HG03045 (cell line): Measurements from ENCODE around the gene PRKCZ.
A peak's percentile ranks its signal among the peaks of the same experiment; 100 is the strongest.

Experiments
- ATAC-seq: cut with Tn5 transposase; IDR thresholded peaks from one replicate; pipeline ENCODE4 v1.9.1; 2021; ENCODE audit warnings: mild to moderate bottlenecking, moderate library complexity; ENCODE audit not compliant: unreplicated experiment

The PRKCZ gene

GRCh38 chr1:2224170-2224584, 174.0 kb downstream of the PRKCZ start:
- no peak for ATAC-seq

DNA sequence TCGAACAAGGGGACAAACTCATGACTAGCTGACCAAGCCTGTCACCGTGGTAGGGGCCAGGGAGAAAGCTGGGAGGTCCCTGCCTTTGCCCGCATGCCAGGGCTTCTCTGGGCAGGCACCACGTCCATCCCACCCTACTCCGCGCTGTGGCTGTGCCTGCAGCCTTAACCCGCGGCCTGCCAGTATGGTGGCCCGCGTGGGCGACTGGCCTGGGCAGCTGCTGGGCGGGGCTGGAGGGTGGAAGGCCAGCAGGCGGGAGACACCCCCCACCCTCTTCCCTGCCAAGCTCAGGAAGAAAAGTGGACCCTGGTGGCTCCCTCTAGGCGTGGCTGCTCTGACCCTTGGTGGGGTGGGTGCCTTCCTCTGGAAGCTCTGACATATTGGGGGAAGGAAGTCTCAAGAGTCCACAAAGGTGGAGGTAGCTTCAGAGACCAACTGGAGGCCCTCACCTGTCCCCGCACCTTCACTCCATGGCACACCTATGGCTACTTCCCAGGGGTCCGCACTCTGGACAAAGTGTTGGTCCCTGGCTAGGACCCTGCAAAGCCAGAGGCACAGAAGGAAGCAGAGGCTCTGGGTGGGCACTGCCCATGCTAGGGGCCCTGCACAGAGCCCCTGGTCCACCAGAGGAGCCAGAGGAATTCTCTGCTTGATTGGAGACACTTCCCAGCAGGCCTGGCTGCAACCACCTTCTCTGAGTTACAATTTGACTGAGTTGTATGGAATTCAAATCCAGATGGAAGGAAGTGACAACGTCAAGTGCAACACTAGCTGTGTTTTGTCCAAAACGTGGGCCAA, 174.6 kb downstream of the PRKCZ start:
- no peak for ATAC-seq

DNA sequence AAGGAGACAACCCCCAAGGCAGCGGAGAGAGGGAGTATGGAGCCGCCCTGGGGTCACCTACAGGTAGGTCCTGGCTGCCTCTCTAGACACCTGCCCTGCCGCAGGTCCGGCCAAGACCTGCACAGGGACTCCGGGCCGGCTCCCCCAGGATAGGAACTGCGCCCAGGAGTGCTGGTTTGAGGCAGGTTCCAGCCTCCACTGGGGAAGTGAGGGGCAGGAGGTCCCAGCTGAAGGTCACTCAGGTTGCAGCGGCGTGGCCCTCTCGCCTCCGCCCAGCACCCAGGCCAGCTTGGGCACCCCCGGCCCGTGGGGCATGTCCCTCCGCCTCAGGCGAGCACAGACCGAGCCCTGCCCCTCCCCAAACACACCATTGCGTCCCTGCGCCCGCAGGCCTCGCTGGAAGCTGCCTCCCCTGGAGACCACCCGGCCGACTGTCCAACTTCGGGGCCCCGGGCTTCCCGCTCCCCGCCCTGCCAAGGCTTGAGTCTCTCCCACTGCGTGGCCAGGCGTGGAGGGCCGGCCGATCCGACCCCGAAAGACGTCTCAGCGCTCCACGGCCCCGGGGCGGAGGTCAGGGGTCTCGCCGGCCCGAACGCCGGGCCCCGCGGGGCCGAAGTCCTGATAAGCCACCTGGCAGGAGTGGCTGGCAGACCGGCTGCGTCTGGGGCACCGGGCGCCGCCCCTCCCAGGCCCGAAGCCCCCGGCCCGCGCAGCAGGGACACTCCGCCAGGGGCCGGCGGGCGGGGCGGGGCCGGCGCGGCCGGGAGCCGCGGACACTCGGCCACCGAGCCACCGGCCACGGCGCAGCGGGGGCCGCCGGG, 176.5 kb downstream of the PRKCZ start:
- ATAC-seq = no peak

GRCh38 chr1:2227346-2228156, 177.3 kb downstream of the PRKCZ start:
- ATAC-seq = peak; percentile 87

DNA sequence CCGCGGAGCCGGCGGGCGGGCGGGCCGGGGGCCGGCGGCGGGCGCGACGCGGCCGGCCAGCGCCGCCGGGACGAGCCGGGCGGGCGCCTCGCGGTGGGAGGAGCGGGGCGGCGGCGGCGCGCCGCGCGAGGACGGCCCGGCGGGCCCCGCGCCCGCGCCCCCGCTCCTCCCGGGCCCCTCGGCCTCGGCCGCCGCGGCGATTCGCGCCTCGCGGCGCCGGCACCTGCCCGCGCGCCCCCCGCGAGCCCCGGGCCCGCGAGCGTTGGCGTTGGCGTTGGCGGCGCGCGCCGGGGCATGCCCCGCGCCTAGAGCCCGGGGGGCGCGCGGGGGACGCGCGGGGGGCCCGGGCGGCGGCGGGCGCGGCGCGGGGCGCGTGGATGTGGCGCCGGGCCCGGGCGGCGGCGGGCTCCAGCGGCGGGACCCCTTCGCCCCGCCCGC, 178.0 kb downstream of the PRKCZ start, which contains the start of gene SKI:
Gene SKI, plus strand, starts transcription at position 163 of the 438 bp plus-strand sequence. CDS start 448 bp downstream, outside the sequence.
- no peak for ATAC-seq

GRCh38 chr1:2228694-2229036, 178.5 kb downstream of the PRKCZ start:
- no peak for ATAC-seq

DNA sequence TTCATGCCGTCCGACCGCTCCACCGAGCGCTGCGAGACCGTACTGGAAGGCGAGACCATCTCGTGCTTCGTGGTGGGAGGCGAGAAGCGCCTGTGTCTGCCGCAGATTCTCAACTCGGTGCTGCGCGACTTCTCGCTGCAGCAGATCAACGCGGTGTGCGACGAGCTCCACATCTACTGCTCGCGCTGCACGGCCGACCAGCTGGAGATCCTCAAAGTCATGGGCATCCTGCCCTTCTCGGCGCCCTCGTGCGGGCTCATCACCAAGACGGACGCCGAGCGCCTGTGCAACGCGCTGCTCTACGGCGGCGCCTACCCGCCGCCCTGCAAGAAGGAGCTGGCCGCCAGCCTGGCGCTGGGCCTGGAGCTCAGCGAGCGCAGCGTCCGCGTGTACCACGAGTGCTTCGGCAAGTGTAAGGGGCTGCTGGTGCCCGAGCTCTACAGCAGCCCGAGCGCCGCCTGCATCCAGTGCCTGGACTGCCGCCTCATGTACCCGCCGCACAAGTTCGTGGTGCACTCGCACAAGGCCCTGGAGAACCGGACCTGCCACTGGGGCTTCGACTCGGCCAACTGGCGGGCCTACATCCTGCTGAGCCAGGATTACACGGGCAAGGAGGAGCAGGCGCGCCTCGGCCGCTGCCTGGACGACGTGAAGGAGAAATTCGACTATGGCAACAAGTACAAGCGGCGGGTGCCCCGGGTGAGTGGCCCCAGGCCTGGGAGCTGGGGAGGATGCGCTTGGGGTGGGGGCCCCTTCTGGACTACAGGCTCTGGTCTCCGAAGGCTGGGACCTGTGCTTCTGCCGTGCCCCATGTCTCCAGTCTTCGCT, 179.0 kb downstream of the PRKCZ start:
- no peak for ATAC-seq

DNA sequence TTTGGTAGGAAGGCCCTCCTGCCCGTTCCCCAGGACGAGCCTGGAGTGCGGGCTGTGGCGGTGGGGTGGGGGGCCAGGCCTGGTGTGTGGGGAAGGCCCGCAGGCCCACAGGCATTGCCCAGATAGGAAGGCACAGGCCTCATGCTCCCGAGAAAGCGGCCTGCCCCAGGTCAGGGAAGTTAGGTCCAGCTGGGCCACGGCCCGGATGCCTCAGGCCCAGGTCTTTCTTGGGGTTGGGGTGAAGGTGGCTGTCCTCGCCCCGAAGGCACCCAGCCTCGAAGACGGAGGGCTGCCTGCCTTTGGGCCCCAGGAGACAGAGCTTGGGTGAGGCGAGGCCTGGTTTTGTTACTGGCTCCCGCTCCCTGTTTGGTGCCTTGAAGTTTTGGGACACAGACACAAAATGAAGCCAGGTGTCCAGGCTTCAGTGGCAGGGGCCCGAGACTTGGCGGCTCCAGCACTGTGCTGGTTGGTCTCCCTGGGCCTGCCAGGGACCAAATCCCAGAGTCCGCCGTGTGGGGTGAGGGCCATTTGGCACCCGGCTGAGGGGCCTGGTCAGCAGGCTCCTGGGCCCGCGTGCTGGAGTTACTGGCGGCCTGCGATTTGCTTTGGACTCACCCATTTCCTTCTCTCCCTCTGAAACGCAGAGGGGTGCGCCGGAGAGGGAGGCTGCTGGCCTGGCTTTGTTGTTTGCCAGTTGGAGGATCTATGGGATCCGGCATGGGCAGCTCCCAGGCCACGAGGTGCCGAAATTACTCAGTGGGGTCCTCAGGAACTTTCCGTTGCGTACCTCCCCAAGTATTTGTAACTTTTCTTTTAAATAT, 179.9 kb downstream of the PRKCZ start:
- ATAC-seq = no peak

DNA sequence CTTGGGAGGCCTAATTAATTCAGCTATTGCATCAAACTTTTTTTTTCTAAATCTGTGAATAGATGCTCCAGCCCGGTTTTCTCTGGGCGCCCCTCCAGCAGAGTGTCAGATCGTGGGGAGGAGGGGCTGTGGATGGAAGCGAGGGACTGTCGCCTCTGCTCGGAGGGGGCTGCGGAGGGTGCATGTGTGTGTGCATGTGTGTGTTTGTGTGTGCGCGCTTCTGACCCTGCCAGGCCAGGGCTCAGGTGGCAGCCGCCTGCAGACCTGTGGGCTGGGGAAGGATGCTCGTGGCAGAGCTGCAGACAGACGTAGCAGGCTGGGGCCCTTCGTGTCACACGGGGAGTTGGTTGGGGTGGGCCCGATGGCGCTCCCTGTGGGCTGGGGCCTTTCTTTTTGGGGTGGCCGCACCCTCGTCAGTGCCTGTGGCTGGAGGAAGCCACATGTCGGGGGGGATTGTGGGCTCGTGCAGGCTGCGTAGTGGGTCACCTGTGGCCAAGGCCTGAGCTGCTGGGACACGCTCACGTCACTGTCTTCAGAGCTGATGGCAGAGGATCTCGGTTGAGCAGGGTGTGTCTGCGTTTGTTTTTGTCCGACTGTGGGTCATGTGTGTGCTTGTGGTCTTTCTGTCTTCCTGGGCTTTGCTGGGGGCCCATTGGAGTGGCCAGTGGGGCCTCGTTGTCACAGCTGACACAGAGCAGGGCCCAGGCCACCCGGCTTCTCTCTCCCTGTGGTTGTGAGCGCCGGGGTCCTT, 180.7 kb downstream of the PRKCZ start:
- no peak for ATAC-seq

DNA sequence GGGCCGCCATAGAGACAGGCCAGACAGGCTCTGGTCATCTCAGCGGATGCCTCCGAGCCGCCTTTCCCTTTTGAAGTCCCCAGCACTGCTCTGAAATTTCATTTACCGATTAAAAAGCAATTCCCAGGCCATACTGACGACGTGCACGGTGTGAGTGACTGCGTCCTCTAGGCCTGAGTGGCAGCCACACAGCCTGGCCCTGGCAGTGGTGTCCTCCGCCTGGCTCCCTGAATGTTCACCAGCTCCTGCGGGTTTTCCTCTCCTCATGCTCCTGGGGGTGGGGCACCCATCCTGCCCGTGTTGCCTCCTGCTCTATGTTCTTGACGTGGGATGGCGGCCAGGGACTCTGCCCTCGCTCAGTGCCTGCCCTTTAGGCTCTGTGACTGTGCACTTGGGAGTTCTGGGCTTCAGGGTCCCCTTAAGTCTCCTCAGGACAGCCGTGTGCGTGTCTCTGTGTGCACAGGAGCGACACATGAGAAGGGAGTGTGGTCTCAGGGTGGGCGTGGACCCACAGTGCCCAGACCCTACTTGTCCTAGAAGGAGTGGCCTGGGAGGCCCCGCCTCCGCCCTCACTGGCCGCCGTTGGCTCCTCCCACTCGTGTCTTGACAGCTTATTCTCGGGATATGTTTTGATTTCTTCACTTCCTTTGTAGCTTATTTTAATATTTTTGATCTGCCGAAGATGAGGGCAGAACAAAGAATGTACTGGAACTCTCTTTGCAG, 181.5 kb downstream of the PRKCZ start:
- ATAC-seq = no peak

DNA sequence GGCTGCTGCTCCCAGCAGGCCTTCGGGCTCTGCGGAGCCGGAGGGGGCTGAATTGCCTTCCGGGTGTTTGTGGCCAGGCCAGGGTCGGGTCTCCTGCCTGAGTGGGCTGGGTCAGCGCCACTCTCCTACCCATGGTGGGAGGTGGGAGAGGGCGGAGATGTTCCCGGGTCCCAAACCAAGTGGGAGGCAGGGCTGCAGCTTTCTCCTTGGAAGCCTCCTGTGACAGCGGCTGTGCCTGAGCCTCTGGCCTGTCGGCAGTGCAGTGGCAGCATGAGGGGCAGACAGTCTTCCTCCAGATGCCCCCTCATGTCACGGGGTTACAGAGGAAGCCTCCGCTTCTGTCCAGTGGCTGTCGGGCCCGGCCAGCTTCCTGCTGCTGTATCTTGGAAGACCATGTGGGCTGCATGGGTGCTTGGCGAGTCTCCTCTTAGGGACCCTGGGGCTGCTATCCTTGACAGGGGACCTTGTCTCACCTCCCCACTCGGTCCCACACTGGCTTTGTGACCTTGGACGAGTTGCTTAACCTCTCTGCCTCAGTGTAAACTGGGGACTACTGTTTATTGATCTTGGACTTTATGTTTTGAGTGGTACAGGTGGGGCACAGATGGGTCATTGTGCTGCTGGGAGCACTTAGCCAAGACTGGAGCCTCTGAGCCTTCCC, 182.2 kb downstream of the PRKCZ start:
- no peak for ATAC-seq

DNA sequence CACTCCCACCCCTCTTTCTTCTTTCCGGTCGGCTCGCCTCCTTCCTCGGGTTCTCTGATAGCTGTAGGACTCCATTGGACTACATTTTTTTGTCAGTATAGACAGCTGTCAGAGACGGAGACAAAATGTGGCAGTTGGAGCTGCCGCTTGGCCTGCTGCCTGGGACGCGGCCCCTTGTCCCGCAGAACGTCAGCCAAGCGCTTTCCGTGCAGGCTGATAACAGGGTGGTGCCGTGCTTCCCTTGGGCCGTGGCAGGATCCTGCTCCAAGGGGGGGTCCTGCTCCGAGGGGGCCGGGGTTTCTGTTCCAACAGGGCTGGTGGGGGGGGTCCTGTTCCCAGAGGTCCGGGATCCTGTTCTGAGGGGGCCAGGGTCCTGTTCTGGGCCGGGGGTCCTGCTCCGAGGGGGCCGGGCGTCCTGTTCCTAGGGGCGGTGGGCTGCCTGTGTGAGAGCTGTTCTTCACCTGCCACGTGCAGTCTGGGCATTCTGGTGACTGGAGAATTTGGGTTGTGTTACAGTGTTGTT, 182.8 kb downstream of the PRKCZ start:
- no peak for ATAC-seq

- ATAC-seq = no peak
Observed at GRCh38 chr1:2233468-2233867, 183.3 kb downstream of the PRKCZ start.

DNA sequence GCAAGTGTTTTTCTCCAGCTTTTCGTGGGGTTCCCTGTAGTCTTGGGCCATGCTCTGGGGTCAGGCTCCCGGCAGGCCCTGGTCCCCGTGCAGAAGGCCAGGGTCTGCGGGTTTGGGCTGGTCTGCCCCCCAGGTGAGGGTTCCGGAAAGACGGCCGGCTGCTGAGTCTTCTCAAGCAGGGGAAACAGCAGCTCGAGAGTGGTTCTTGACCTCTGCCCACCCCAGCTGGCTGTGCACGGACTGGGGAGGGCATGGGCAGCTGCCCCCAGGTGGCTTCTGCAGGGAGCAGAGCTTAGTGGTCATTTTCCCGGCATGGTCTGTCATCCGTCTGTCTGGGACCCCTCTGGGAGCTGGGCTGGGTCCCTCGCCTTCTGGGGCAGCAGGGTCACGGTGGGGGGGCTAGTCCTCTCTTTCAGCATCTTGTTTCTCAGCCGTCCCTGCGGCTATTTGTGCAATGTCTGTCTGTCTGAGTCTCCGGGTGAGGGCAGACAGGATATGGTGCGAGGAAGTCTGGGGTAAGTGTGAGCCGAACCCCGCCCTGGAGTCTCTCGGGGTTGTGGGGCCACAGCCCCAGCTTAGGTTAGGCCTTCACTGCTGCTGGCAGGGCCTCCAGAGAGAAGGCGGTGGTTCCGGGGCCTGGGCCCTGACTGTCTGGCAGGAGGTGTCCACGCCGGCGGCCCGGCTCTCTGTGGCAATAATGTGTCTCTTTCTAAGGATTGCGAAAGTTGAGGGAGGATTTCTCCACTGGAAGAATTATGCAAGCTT, 184.0 kb downstream of the PRKCZ start:
- no peak for ATAC-seq

- ATAC-seq = no peak
Observed at GRCh38 chr1:2234762-2235113, 184.5 kb downstream of the PRKCZ start.
